ENCODE results near the gene TRIM66. TPM values are rescaled to one million over a fixed set of nuclear protein-coding genes. Genes with fewer than 3 reads are reported as not detected.
"Not testable (repeated sequence)": the region's sequence is repeated elsewhere in the genome, so short reads cannot be mapped to it uniquely, and the experiment has no call there.

TRIM66 gene
- polyA plus RNA-seq, 4 donors, result 1.4 to 6.0 (median 4.0) TPM

DNA sequence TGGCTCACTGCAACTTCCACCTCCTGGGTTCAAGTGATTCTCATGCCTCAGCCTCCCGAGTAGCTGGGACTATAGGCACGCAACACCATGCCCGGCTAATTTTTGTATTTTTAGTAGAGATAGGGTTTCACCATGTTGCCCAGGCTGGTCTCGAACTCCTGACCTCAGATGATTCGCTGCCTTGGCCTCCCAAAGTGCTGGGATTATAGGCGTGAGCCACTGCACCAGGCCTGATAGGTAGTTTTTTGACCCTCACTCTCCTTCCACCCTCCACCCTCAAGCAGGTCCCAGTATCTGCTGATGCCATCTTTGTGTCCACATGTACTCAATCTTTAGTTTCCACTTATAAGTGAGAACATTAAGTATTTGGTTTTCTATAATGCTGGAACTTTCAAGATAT, 12.4 kb downstream of the TRIM66 start:
- H3K27me3 ChIP-seq (ENCODE audit: control insufficient read depth in 3 of 3, insufficient read depth in 3 of 3, low read length in 3 of 3); H3K27ac ChIP-seq (ENCODE audit: low read depth in 1 of 3, low read length in 2 of 3); H3K9me3 ChIP-seq (ENCODE audit: control insufficient read depth in 2 of 2, insufficient read depth in 1 of 2, low read depth in 1 of 2, low read length in 1 of 2); H3K4me1 ChIP-seq (ENCODE audit: control insufficient read depth in 3 of 3, insufficient read depth in 2 of 3, low read depth in 1 of 3, low read length in 2 of 3); H3K4me3 ChIP-seq (ENCODE audit: low read depth in 1 of 3, low read length in 3 of 3); FAIRE-seq; DNase-seq: not testable (repeated sequence)
- 95 to 97% (median 97%) methylated on average over 6 of the region's 6 CpGs for WGBS, 3 donors
- peaks cover under 1 to 16% (median 14%) of the 10 kb centered on the region in 3 donors for H3K36me3 ChIP-seq (ENCODE audit: control insufficient read depth in 3 of 3, insufficient read depth in 2 of 3, low read depth in 1 of 3, low read length in 3 of 3)

DNA sequence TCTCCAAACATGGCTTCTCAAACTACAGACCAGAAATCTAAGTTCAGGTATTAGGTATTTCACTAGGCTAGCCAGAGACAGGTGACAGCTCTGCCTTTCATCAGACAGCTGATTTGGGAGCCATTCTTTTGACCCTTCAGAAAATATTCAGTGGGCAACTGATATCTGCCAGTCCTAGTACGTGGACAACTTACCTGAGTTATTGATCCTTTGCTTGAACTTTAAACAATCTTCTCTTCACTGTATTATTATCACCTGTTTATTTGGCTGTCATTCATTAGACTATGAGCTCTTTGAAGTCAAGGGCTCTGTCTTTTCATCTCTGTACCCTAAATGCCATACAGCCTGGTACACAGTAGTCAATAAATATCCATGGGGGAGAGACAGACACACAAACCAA, 17.2 kb downstream of the TRIM66 start:
- H3K27me3 ChIP-seq (ENCODE audit: control insufficient read depth in 3 of 3, insufficient read depth in 3 of 3, low read length in 3 of 3), result no peaks in the 10 kb centered on the region

DNA sequence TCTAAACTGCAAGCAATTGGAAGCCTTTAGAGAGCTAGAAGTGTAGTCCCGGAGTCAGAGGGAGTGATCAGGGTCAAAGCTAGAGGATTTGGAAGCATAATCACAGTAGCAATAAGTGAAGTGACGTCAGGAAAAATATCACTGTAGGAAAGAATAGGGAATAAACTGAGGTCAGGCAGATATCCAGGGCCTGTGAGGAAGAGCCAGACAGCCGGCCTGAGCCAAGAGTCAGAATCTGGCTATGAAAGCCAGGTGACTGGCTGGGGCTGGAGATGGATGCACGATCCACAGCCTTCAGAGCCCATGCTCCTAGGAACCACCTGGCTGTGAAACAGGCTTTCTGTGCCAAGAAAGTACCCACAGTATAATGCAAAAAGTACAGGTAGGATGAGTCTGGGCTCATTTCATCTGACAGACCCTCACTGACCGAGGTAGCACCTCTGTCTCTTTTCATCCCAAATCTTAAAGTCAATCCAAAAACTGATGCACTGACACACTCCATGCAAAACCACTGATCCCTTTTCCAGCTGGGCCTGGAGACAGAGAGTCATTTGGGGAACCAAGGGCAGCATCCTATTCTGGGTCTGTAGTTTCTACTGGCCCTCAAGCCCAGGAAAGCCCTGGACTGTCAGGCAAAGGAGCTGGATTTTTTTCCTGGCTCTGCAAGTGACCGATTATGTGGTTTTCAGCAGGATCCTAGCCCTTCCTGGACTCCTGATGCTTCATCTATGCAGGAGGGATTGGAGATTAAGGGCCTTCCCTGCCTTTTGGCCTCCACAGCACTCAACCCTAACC, 21.3 kb downstream of the TRIM66 start:
- Histone ChIP-seq H3K4me3 (ENCODE audit: low read depth in 1 of 3, low read length in 3 of 3) (no peak overlapping the region), H3K36me3 (ENCODE audit: control insufficient read depth in 3 of 3, insufficient read depth in 2 of 3, low read depth in 1 of 3, low read length in 3 of 3) (peaks cover 5 to 6% (median 6%) of the 10 kb centered on the region in 3 donors), H3K4me1 (ENCODE audit: control insufficient read depth in 3 of 3, insufficient read depth in 2 of 3, low read depth in 1 of 3, low read length in 2 of 3) (no peaks in the 10 kb centered on the region), H3K9me3 (ENCODE audit: control insufficient read depth in 2 of 2, insufficient read depth in 1 of 2, low read depth in 1 of 2, low read length in 1 of 2) (no peaks in the 10 kb centered on the region), H3K27me3 (ENCODE audit: control insufficient read depth in 3 of 3, insufficient read depth in 3 of 3, low read length in 3 of 3) (no peaks in the 10 kb centered on the region), H3K27ac (ENCODE audit: low read depth in 1 of 3, low read length in 2 of 3) (no peak overlapping the region)
- FAIRE-seq, result no peak
- DNase-seq, result no peak
- WGBS, 3 donors, result 88 to 95% (median 93%) methylated on average over 6 of the region's 6 CpGs

More for the DNA sequence above, 17.2 kb downstream of the TRIM66 start:
- no peak overlapping the region for H3K27ac ChIP-seq (ENCODE audit: low read depth in 1 of 3, low read length in 2 of 3)
- H3K4me3 ChIP-seq (ENCODE audit: low read depth in 1 of 3, low read length in 3 of 3), result no peak overlapping the region
- no peaks in the 10 kb centered on the region for H3K4me1 ChIP-seq (ENCODE audit: control insufficient read depth in 3 of 3, insufficient read depth in 2 of 3, low read depth in 1 of 3, low read length in 2 of 3)
- no peaks in the 10 kb centered on the region for H3K9me3 ChIP-seq (ENCODE audit: control insufficient read depth in 2 of 2, insufficient read depth in 1 of 2, low read depth in 1 of 2, low read length in 1 of 2)
- 84 to 96% (median 95%) methylated on average over 1 of the region's 1 CpG for WGBS, 3 donors
- FAIRE-seq (no peak), DNase-seq (no peak)
- H3K36me3 ChIP-seq (ENCODE audit: control insufficient read depth in 3 of 3, insufficient read depth in 2 of 3, low read depth in 1 of 3, low read length in 3 of 3), result peaks cover 6 to 9% (median 8%) of the 10 kb centered on the region in 3 donors

DNA sequence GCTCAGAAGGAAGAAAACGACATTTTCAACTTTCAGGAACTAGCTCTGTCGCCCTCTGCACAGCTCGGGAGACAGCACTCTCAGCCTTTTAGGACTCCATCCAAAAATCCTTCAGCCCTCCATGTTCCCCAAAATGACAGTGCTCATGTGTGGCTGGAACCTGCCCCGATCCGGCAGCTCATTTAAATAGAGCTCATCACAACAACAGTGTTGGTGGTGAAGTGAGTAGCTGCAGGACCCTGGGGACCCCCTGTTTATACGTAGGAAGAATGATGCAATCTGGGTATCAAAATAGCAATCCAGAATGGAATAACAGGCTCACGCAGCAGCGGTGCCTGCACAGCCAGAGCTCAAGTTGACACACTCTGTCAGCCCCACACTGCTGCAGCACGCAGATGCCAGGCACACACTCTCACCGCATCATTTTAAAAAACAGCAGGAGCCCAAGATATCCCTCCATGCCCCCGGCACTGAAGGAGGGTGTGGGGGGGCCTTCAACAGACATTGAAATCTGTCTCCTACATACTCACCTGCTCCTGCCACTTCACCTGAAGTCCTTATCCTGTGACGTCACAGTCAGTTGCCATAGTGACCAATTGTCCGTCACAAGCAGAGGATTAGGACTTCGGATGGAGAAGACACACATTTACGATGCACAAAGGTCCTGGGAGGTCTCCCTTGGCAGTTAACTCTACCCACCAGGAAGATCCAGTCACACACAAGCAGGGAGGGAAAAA, 24.0 kb downstream of the TRIM66 start:
- FAIRE-seq (no peak), DNase-seq (no peak)
- H3K27me3 ChIP-seq (ENCODE audit: control insufficient read depth in 3 of 3, insufficient read depth in 3 of 3, low read length in 3 of 3), result no peaks in the 10 kb centered on the region
- H3K4me3 ChIP-seq (ENCODE audit: low read depth in 1 of 3, low read length in 3 of 3), result no peak overlapping the region
- WGBS, 3 donors, result 71 to 89% (median 87%) methylated on average over 15 of the region's 15 CpGs
- no peaks in the 10 kb centered on the region for H3K9me3 ChIP-seq (ENCODE audit: control insufficient read depth in 2 of 2, insufficient read depth in 1 of 2, low read depth in 1 of 2, low read length in 1 of 2)
- H3K27ac ChIP-seq (ENCODE audit: low read depth in 1 of 3, low read length in 2 of 3), result no peak overlapping the region
- peaks cover 0 to 3% (median 2%) of the 10 kb centered on the region in 3 donors for H3K36me3 ChIP-seq (ENCODE audit: control insufficient read depth in 3 of 3, insufficient read depth in 2 of 3, low read depth in 1 of 3, low read length in 3 of 3)
- no peaks in the 10 kb centered on the region for H3K4me1 ChIP-seq (ENCODE audit: control insufficient read depth in 3 of 3, insufficient read depth in 2 of 3, low read depth in 1 of 3, low read length in 2 of 3)

DNA sequence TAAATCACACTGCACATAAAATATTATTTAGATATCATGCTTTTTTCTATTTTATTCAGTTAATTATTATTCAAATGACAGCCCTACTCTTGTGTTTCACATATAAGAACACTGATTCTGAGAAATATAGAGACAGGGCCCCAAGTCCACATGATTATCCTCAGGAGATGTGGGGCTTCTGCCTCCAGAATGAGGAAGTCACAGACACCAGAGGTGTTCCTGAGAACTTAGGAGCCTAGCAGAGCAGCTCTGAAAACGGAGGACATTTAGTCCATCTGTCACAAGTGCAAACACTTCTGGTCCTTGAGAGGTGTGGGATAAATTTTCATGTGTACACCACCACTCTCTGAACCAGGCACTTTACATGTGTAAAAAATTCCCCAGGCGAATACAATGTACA, 26.2 kb downstream of the TRIM66 start:
- DNase-seq (no peak), FAIRE-seq (no peak)
- WGBS, 3 donors, result 85 to 94% (median 88%) methylated on average over 2 of the region's 2 CpGs
- no peaks in the 10 kb centered on the region for H3K9me3 ChIP-seq (ENCODE audit: control insufficient read depth in 2 of 2, insufficient read depth in 1 of 2, low read depth in 1 of 2, low read length in 1 of 2)
- H3K4me1 ChIP-seq (ENCODE audit: control insufficient read depth in 3 of 3, insufficient read depth in 2 of 3, low read depth in 1 of 3, low read length in 2 of 3), result no peaks in the 10 kb centered on the region
- no peak overlapping the region for H3K27ac ChIP-seq (ENCODE audit: low read depth in 1 of 3, low read length in 2 of 3)
- no peaks in the 10 kb centered on the region for H3K27me3 ChIP-seq (ENCODE audit: control insufficient read depth in 3 of 3, insufficient read depth in 3 of 3, low read length in 3 of 3)
- H3K36me3 ChIP-seq (ENCODE audit: control insufficient read depth in 3 of 3, insufficient read depth in 2 of 3, low read depth in 1 of 3, low read length in 3 of 3), result peaks cover 0 to 2% (median 0%) of the 10 kb centered on the region in 3 donors
- no peak overlapping the region for H3K4me3 ChIP-seq (ENCODE audit: low read depth in 1 of 3, low read length in 3 of 3)

DNA sequence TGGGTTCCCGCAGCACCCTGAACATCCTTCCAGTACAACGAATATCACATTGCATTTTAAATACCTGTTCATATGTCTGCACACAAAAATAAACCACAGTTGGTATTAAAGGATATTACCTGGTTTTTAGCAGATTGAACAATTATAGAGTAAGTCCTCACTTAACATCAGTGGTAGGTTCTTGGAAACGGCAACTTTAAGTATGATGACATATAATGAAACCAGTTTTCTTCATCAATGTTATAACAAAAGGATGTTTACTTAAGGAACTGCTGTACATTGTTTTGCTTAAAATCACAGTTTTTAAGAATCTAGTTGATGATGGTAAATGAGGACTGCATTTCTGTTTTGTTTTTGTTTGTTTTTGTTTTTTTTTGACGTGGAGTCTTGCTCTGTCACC, 28.0 kb downstream of the TRIM66 start:
- no peaks in the 10 kb centered on the region for H3K27me3 ChIP-seq (ENCODE audit: control insufficient read depth in 3 of 3, insufficient read depth in 3 of 3, low read length in 3 of 3)
- no peak for FAIRE-seq
- no peak overlapping the region for H3K27ac ChIP-seq (ENCODE audit: low read depth in 1 of 3, low read length in 2 of 3)
- H3K4me1 ChIP-seq (ENCODE audit: control insufficient read depth in 3 of 3, insufficient read depth in 2 of 3, low read depth in 1 of 3, low read length in 2 of 3), result no peaks in the 10 kb centered on the region
- DNase-seq, result no peak
- H3K4me3 ChIP-seq (ENCODE audit: low read depth in 1 of 3, low read length in 3 of 3), result no peak overlapping the region
- H3K36me3 ChIP-seq (ENCODE audit: control insufficient read depth in 3 of 3, insufficient read depth in 2 of 3, low read depth in 1 of 3, low read length in 3 of 3), result peaks cover 0 to 8% (median 0%) of the 10 kb centered on the region in 3 donors
- 72 to 84% (median 81%) methylated on average over 4 of the region's 4 CpGs for WGBS, 3 donors
- H3K9me3 ChIP-seq (ENCODE audit: control insufficient read depth in 2 of 2, insufficient read depth in 1 of 2, low read depth in 1 of 2, low read length in 1 of 2), result no peaks in the 10 kb centered on the region

DNA sequence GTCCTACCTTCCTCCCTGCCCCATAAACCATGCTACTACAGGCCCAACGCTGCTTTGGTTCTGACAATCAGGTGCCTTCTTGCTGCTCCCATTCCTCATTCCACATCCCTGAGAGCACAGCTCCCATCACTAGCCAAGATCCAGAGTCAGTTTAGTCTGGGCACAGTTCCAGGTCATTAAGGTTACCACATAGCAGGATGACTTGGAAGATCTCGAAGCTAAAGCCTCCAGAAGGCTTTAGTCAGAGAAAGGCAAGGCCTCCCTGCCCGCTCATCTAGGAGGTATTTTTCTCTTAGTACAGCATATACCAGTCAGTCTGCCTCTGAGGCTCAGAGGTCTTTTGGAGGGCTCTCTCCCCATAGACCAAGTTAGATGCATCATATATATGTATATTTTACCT, 30.3 kb downstream of the TRIM66 start:
- Histone ChIP-seq H3K4me3 (ENCODE audit: low read depth in 1 of 3, low read length in 3 of 3) (no peak overlapping the region), H3K4me1 (ENCODE audit: control insufficient read depth in 3 of 3, insufficient read depth in 2 of 3, low read depth in 1 of 3, low read length in 2 of 3) (no peaks in the 10 kb centered on the region), H3K27ac (ENCODE audit: low read depth in 1 of 3, low read length in 2 of 3) (no peak overlapping the region), H3K27me3 (ENCODE audit: control insufficient read depth in 3 of 3, insufficient read depth in 3 of 3, low read length in 3 of 3) (no peaks in the 10 kb centered on the region), H3K9me3 (ENCODE audit: control insufficient read depth in 2 of 2, insufficient read depth in 1 of 2, low read depth in 1 of 2, low read length in 1 of 2) (no peaks in the 10 kb centered on the region), H3K36me3 (ENCODE audit: control insufficient read depth in 3 of 3, insufficient read depth in 2 of 3, low read depth in 1 of 3, low read length in 3 of 3) (peaks cover 0 to 21% (median 2%) of the 10 kb centered on the region in 3 donors)
- WGBS, 3 donors, result 76 to 79% (median 78%) methylated on average over 3 of the region's 3 CpGs
- DNase-seq (no peak), FAIRE-seq (no peak)

DNA sequence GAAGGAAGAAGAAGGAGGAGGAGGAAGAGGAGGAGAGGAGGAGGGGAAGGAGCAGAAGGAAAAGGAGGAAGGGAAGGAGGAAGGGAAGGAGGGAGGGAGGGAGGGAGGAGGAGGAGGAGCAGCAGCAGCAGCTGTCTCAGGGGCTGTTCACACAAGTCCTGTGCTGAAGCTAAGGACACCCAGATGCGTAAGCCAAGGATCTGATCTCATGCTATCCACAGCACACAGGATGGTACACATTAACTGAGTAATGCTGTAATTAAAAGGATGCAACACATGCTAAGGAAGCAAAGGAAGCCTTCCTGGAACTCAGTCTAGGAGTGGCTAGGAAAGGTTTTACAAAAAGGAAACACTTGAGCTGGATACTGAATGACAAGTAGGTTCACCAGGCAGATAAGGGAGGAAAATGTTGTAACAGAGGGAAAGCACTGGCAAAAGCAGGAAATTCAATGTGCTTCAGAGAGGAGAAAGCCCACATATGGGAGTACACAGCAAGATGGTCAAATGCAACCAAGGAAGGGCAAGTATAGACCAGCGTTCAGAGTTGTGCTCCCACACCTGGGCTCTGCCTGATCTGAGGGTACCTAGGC, 32.0 kb downstream of the TRIM66 start:
- H3K9me3 ChIP-seq (ENCODE audit: control insufficient read depth in 2 of 2, insufficient read depth in 1 of 2, low read depth in 1 of 2, low read length in 1 of 2), result no peaks in the 10 kb centered on the region
- H3K4me3 ChIP-seq (ENCODE audit: low read depth in 1 of 3, low read length in 3 of 3), result no peak overlapping the region
- no peak for FAIRE-seq
- H3K27me3 ChIP-seq (ENCODE audit: control insufficient read depth in 3 of 3, insufficient read depth in 3 of 3, low read length in 3 of 3), result no peaks in the 10 kb centered on the region
- no peak for DNase-seq
- H3K27ac ChIP-seq (ENCODE audit: low read depth in 1 of 3, low read length in 2 of 3), result no peak overlapping the region
- WGBS, 3 donors, result 99 to 100% (median 100%) methylated on average over 2 of the region's 2 CpGs
- H3K4me1 ChIP-seq (ENCODE audit: control insufficient read depth in 3 of 3, insufficient read depth in 2 of 3, low read depth in 1 of 3, low read length in 2 of 3), result no peaks in the 10 kb centered on the region
- H3K36me3 ChIP-seq (ENCODE audit: control insufficient read depth in 3 of 3, insufficient read depth in 2 of 3, low read depth in 1 of 3, low read length in 3 of 3), result peaks cover 2 to 23% (median 7%) of the 10 kb centered on the region in 3 donors
